Measurements from ENCODE around the gene TGFB3. TPM values are rescaled to one million over a fixed set of nuclear protein-coding genes. Genes with fewer than 3 reads are reported as not detected.

TGFB3 gene
- total and polyA plus RNA-seq, 2 donors (not counting 3 experiments of a cell fraction or from before 2014, with no cell fraction given) = 5.3 to 5.4 TPM

Other genes with a start within 250 kb of the TGFB3 start
- gene IFT43, start 3.8 kb upstream of the TGFB3 start, total RNA-seq = 22.3 and 26.2 TPM in 2 replicates
- 36.9 and 39.0 TPM in 2 replicates for gene IFT43, start 3.8 kb upstream of the TGFB3 start, polyA plus RNA-seq
- 40.0 and 47.4 TPM in 2 replicates for gene GPATCH2L, start 169.9 kb upstream of the TGFB3 start, total RNA-seq
- gene GPATCH2L, start 169.9 kb upstream of the TGFB3 start, polyA plus RNA-seq = 18.1 and 23.3 TPM in 2 replicates